ENCODE measurements around the gene ALG9.

GRCh38 chr11:111882202-111882601 lies 10.8 kb upstream of the ALG9 start:
- TF ChIP-seq CTCF (IDR thresholded peaks at IDR 0.05; ENCODE audit: low read depth, low read length) (no peak), EZH2phosphoT487 (IDR thresholded peaks at IDR 0.05; ENCODE audit: low read depth) (no peak)
